Measurements from ENCODE around the gene TEF. TPM values are rescaled to one million over a fixed set of nuclear protein-coding genes. Genes with fewer than 3 reads are reported as not detected.
"Not testable (repeated sequence)": the region's sequence is repeated elsewhere in the genome, so short reads cannot be mapped to it uniquely, and the experiment has no call there.

The TEF gene
- total and polyA plus RNA-seq, 7 donors = 2.0 to 23.9 (median 11.7) TPM

DNA sequence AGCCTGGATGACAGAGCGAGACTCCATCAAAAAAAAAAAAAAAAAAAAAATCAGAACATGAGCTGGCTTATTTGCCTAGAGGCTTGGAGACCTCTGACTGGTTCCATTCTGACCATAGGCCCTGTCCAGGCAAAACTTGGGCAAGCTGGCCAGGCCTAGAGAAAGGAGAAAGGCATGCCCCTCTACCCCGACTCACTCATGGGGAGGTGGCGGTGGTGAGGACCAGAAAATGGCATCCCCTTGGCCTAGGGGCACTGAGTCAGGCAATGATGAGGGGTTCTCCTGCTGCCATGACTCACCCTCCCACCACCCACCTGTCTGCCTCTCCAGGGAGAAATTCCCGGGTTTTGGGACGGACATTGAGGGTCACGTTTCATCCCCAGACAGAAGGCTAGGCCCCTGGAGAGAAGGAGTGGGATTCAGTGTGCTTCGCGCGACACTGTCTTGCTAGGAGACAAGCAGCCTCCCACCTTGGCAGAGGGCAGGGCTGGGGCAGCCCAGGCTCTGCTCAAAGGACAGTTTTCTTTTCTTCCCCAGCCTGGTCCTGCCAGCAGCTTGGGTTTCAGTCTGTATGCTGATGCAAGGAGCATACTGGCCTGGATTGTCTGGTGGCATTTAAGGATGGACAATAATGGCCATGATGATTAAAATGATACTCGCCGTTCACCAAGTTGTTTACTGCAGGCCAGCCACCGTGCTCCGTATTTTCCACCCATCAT is 47.6 kb downstream of the TEF start:
- H3K27me3 ChIP-seq (ENCODE audit: insufficient read depth in 3 of 3, low read length in 2 of 3) = no peaks in the 10 kb centered on the region
- H3K27ac ChIP-seq = peak overlapping the region; percentile 77
- intact Hi-C loops (cut with DNase I) = no loop called here
- H3K4me3 ChIP-seq = no peak overlapping the region
- peaks cover 0 to 28% of the 10 kb centered on the region in 2 donors for H3K36me3 ChIP-seq (ENCODE audit: insufficient read depth in 1 of 2, low read depth in 1 of 2)
- peak; percentile 73 to 78 (median 76) for ATAC-seq
- no peak for TF ChIP-seq CTCF (IDR thresholded peaks at IDR 0.05)
- no peaks in the 10 kb centered on the region for H3K9me3 ChIP-seq
- peaks cover 44% of the 10 kb centered on the region for H3K4me1 ChIP-seq
- peak; percentile 45 to 87 for DNase-seq
- 36 to 48% (median 38%) methylated on average over 13 of the region's 13 CpGs for WGBS, 3 donors

GRCh38 chr22:41429951-41430332 is 48.2 kb downstream of the TEF start:
- H3K27ac ChIP-seq = peak overlapping the region; percentile 77
- 47 to 69% (median 49%) methylated on average over 8 of the region's 8 CpGs for WGBS, 3 donors
- H3K4me1 ChIP-seq = peaks cover 49% of the 10 kb centered on the region
- TF ChIP-seq CTCF (IDR thresholded peaks at IDR 0.05) = no peak
- no peak for DNase-seq
- no peaks in the 10 kb centered on the region for H3K9me3 ChIP-seq
- ATAC-seq = peak in 1 of 4 donors; percentile 8
- peaks cover 0 to 29% of the 10 kb centered on the region in 2 donors for H3K36me3 ChIP-seq (ENCODE audit: insufficient read depth in 1 of 2, low read depth in 1 of 2)
- no peak overlapping the region for H3K4me3 ChIP-seq
- intact Hi-C loops (cut with DNase I) = no loop called here
- H3K27me3 ChIP-seq (ENCODE audit: insufficient read depth in 3 of 3, low read length in 2 of 3) = no peaks in the 10 kb centered on the region

DNA sequence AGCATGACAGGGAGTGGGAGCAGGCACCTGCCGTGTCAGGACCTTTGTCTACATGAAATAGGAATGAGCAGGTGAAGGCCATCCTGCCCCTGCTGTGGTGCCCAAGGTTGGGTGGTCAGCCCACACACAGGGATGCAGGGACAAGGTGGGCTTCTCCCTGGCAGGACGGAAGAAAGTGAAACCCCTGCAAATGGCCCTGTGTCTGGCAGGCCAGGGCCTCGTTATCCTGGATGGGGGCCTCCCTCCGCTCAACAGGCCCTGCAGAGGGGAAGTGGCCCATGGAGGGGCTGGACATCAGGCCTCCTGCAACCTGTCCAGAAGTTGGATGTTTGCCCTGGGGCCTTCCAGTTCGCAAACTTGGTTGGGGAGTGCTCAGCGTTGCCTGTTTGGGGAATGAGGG is 49.9 kb downstream of the TEF start:
- intact Hi-C loops (cut with DNase I) = no loop called here
- Histone ChIP-seq H3K27ac (peak overlapping the region; percentile 77), H3K36me3 (ENCODE audit: insufficient read depth in 1 of 2, low read depth in 1 of 2) (peaks cover 0 to 36% of the 10 kb centered on the region in 2 donors), H3K9me3 (no peaks in the 10 kb centered on the region), H3K4me3 (no peak overlapping the region), H3K27me3 (ENCODE audit: insufficient read depth in 3 of 3, low read length in 2 of 3) (no peaks in the 10 kb centered on the region), H3K4me1 (peaks cover 52% of the 10 kb centered on the region)
- ATAC-seq (peak in 3 of 4 donors; percentile 1 to 5 (median 3)), DNase-seq (no peak)
- 73 to 81% (median 75%) methylated on average over 6 of the region's 6 CpGs for WGBS, 3 donors
- no peak for TF ChIP-seq CTCF (IDR thresholded peaks at IDR 0.05)

GRCh38 chr22:41433480-41433879 is 51.7 kb downstream of the TEF start:
- intact Hi-C loops (cut with DNase I) = not testable (repeated sequence)
- peak overlapping the region; percentile 55 for H3K27ac ChIP-seq
- 30 to 64% (median 33%) methylated on average over 1 of the region's 1 CpG for WGBS, 3 donors

GRCh38 chr22:41434361-41435003 is 52.7 kb downstream of the TEF start:
- H3K9me3 ChIP-seq; H3K27me3 ChIP-seq (ENCODE audit: insufficient read depth in 3 of 3, low read length in 2 of 3); H3K4me3 ChIP-seq; intact Hi-C loops (cut with DNase I): not testable (repeated sequence)
- Histone ChIP-seq H3K27ac (peak overlapping the region; percentile 71), H3K4me1 (peaks cover 64% of the 10 kb centered on the region), H3K36me3 (ENCODE audit: insufficient read depth in 1 of 2, low read depth in 1 of 2) (peaks cover 0 to 49% of the 10 kb centered on the region in 2 donors)
- 24 to 46% (median 31%) methylated on average over 4 to 5 of the region's 5 CpGs for WGBS, 3 donors
- peak in 1 of 2 donors; percentile 62 for DNase-seq
- ATAC-seq = peak in 2 of 4 donors; percentile 18 to 26

More at GRCh38 chr22:41433480-41433879, 51.7 kb downstream of the TEF start:
- H3K9me3 ChIP-seq; H3K27me3 ChIP-seq (ENCODE audit: insufficient read depth in 3 of 3, low read length in 2 of 3); ATAC-seq; DNase-seq; H3K4me3 ChIP-seq: not testable (repeated sequence)
- peaks cover 0 to 49% of the 10 kb centered on the region in 2 donors for H3K36me3 ChIP-seq (ENCODE audit: insufficient read depth in 1 of 2, low read depth in 1 of 2)
- peaks cover 59% of the 10 kb centered on the region for H3K4me1 ChIP-seq
